Sigmoid colon (tissue), 4 donors: Measurements from ENCODE around the gene MSH6.

ENCODE experiments used
- POLR2AphosphoS5 ChIP-seq, 4 donors: sonication (generic); formaldehyde crosslinking; IDR thresholded peaks; one replicate each; pipeline ENCODE4 v1.6.1; 2017; ENCODE audit warnings: antibody characterized with exemption in 4 of 4
- TF ChIP-seq, protein P1 (sequence below), 4 experiments: fragments of 450-650 bp in 3 of 4; fragments of 200-600 bp in 1 of 4; IDR thresholded peaks; one replicate each; pipeline ENCODE4 v1.5.1; 2016 to 2019; ENCODE audit warnings: antibody characterized with exemption in 4 of 4, mild to moderate bottlenecking in 3 of 4, moderate library complexity in 2 of 4

DNA sequence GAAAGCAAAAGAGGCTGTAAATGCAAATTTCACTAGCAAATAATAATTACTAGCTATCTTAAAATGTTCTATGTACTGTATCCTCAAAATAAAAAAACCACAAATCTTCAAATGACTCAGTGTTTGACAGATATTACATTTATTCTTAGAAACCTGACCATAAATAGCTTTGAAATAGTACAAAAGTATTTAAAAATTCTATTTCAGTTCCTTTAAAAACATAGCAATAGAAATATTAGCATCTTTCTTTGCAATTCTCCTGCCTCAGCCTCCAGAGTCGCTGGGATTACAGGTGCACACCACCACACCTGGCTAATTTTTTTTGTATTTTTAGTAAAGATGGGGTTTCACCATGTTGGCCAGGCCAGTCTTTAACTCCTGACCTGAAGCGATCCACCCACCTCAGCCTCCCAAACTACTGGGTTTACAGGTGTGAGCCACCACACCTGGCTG is 50.6 kb downstream of the MSH6 start:
- no peak for TF ChIP-seq POLR2AphosphoS5 (IDR thresholded peaks at IDR 0.05)
- TF ChIP-seq, protein P1, sequence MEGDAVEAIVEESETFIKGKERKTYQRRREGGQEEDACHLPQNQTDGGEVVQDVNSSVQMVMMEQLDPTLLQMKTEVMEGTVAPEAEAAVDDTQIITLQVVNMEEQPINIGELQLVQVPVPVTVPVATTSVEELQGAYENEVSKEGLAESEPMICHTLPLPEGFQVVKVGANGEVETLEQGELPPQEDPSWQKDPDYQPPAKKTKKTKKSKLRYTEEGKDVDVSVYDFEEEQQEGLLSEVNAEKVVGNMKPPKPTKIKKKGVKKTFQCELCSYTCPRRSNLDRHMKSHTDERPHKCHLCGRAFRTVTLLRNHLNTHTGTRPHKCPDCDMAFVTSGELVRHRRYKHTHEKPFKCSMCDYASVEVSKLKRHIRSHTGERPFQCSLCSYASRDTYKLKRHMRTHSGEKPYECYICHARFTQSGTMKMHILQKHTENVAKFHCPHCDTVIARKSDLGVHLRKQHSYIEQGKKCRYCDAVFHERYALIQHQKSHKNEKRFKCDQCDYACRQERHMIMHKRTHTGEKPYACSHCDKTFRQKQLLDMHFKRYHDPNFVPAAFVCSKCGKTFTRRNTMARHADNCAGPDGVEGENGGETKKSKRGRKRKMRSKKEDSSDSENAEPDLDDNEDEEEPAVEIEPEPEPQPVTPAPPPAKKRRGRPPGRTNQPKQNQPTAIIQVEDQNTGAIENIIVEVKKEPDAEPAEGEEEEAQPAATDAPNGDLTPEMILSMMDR (IDR thresholded peaks at IDR 0.05), result no peak
